Aorta (tissue), 5 donors: ENCODE measurements around the gene CAMK2D. TPM values are rescaled to one million over a fixed set of nuclear protein-coding genes. Genes with fewer than 3 reads are reported as not detected.

Source experiments
- ATAC-seq: fragments of 200-7000 bp; cut with Tn5 transposase; one replicate; pipeline ENCODE4 v1.9.1; 2022; ENCODE audit warnings: moderate library complexity; ENCODE audit not compliant: low FRiP score
- DNase-seq, 2 donors: peaks; one replicate each; pipeline ENCODE4 v3.0.0-alpha.2; 2020
- H3K27ac ChIP-seq, 2 donors: one replicate each; pipeline ENCODE4 v1.5.1; 2013; ENCODE audit warnings: low read length in 2 of 2, mild to moderate bottlenecking in 2 of 2, moderate library complexity in 2 of 2, control low read depth in 1 of 2, inconsistent platforms in 1 of 2, low read depth in 1 of 2
- H3K27me3 ChIP-seq, 2 donors: one replicate each; pipeline ENCODE4 v1.6.1; 2013; ENCODE audit warnings: control low read depth in 1 of 2, low read length in 1 of 2, mild to moderate bottlenecking in 1 of 2, moderate library complexity in 1 of 2; ENCODE audit not compliant: insufficient read depth in 2 of 2, control insufficient read depth in 1 of 2
- H3K36me3 ChIP-seq, 2 donors: one replicate each; pipeline ENCODE4 v1.6.1; 2013; ENCODE audit warnings: control low read depth in 1 of 2, low read length in 1 of 2, mild to moderate bottlenecking in 1 of 2; ENCODE audit not compliant: insufficient read depth in 2 of 2, control insufficient read depth in 1 of 2
- H3K4me1 ChIP-seq, 2 donors: one replicate each; pipeline ENCODE4 v1.6.1; 2013; ENCODE audit warnings: low read length in 2 of 2, control low read depth in 1 of 2, mild to moderate bottlenecking in 1 of 2, moderate library complexity in 1 of 2; ENCODE audit not compliant: insufficient read depth in 2 of 2, control insufficient read depth in 1 of 2
- H3K4me3 ChIP-seq, 2 donors: one replicate each; pipeline ENCODE4 v1.5.1; 2013; ENCODE audit warnings: low read length in 2 of 2, control low read depth in 1 of 2, mild to moderate bottlenecking in 1 of 2
- H3K9me3 ChIP-seq: one replicate; pipeline ENCODE4 v1.6.1; 2013; ENCODE audit warnings: mild to moderate bottlenecking, low read length; ENCODE audit not compliant: control insufficient read depth
- WGBS, 2 donors: extraction: QIAGEN DNeasy Blood & Tissue Kit; methylation state at CpG; one replicate each; pipeline ENCODE4 v1.1.7; 2013; 5-methylcytosine and 5-hydroxymethylcytosine counted together
- intact Hi-C, 2 donors: fragments of 100-400 bp; cut with DNase I; formaldehyde crosslinking; loops; one replicate each; pipeline versions ENCODE4 v1.14.2 to v1.15.0; 2022
- polyA plus RNA-seq, 2 donors: library from polyadenylated mRNA; stranded (reverse); fragments of 200-250 nt; gene quantifications; one replicate each; pipeline ENCODE4 v1.2.3, GENCODE V29; 2013
- total RNA-seq, 2 donors: library from RNA; stranded (reverse); fragmentation: NEBNext Ultra II Directional; extraction: Animal tissue kit (Norgen Biotek cat#: 25700); gene quantifications; one replicate each; pipeline ENCODE4 v1.2.1, GENCODE V29; 2021
- donor health status: healthy with polysubstance abuse.
- donor health status: Bipolar disorder and iron deficiency.
- donor health status: DM: no; HTN: no; CAD: no.
- donor health status: DM: no; HTN: no; CAD: no.
- donor health status: DM: yes; HTN: yes; CAD: no.

The CAMK2D gene
- total and polyA plus RNA-seq, 4 donors, result 18.7 to 71.8 (median 37.7) TPM

DNA sequence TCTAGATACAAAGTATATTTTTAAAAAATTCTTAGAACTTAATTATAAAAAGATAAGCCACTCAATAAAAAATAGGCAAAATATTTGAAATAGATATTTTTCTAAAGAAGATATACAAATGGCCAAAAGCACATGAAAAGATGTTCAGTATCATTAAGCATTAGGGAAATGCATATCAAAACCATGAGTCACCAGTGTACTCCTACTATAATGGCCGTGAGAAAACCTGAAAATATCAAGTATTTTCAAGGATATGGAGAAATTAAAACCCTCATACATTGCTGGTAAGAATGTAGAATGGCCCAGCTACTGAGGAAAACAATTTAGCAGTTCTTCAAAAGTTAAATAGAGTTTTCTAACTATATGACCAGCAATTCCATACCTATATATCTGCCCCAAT, 337.9 kb downstream of the CAMK2D start:
- Histone ChIP-seq H3K4me1 (no peaks in the 10 kb centered on the region), H3K4me3 (no peak overlapping the region)
- 77 to 80% methylated on average over 1 of the region's 1 CpG for WGBS, 2 donors

DNA sequence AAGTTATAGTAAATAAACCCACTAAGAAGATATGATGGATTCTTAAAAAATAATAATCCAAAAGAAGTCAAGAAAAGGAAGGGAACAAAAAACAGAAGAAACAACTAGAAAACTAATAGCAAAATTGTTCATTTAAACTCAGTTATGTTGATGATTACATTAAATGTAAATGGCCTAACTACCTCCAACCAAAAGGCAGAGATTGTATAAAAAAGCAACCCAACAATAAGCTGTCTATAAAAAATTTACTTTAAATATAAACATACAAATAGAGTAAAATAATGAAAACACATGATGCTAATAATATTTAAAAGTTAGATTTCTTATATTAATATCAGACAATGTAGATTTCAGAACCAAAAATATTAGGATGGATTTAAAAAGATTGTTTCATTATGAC, 340.6 kb downstream of the CAMK2D start:
- no peak overlapping the region for H3K4me3 ChIP-seq
- H3K9me3 ChIP-seq, result no peaks in the 10 kb centered on the region
- ATAC-seq, result no peak
- DNase-seq, result no peak
- H3K27ac ChIP-seq, result no peak overlapping the region
- intact Hi-C loops, result no loop called here
- H3K36me3 ChIP-seq, result no peaks in the 10 kb centered on the region
- H3K27me3 ChIP-seq, result no peaks in the 10 kb centered on the region
- H3K4me1 ChIP-seq, result no peaks in the 10 kb centered on the region

More for the DNA sequence above, 337.9 kb downstream of the CAMK2D start:
- Histone ChIP-seq H3K36me3 (no peaks in the 10 kb centered on the region), H3K27ac (no peak overlapping the region), H3K27me3 (no peaks in the 10 kb centered on the region), H3K9me3 (no peaks in the 10 kb centered on the region)
- intact Hi-C loops, result no loop called here
- DNase-seq (no peak), ATAC-seq (no peak)

DNA sequence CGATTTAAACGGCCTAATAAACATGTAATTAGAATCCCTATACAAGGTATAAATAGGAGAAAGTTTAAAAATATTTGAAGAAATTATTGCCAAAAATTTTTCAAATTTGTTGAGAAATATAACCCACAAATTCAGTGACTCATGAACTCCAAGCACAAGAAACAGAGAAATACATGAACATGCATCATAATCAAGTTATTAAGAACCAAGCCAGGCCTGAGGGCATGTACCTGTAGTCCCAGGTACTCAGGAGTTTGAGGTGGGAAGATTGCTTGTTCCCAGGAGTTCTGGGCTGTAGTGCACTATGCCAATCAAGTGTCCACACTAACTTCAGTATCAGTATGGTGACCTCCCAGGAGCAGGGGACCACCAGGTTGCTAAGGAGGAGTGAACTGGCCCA, 341.9 kb downstream of the CAMK2D start:
- intact Hi-C loops, result no loop called here
- no peaks in the 10 kb centered on the region for H3K9me3 ChIP-seq
- H3K27me3 ChIP-seq, result no peaks in the 10 kb centered on the region
- no peak overlapping the region for H3K4me3 ChIP-seq
- no peak for ATAC-seq
- no peaks in the 10 kb centered on the region for H3K4me1 ChIP-seq
- no peak for DNase-seq
- H3K36me3 ChIP-seq, result no peaks in the 10 kb centered on the region
- 95 to 98% methylated on average over 2 of the region's 2 CpGs for WGBS, 2 donors
- H3K27ac ChIP-seq, result no peak overlapping the region

DNA sequence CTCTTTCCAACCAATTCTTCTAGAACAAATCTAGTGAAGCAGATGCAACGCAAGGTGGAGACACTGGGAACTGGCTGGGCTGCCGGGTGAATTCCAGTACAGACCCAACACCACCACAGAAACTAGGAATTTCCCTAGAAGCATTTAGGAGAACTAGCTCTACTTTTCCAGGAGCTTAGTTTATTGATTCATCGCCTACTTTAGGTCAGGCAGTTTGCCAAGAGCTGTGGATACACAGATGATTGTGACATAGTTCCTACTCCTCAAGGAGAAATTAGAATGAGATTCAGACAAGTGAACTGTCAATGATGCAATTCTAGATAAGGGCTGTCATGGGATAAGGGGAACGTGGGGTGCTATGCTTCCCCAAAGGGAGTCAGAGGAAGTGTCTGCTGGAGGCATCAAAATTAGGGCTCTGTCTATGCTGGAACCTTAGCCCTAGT, 350.0 kb downstream of the CAMK2D start:
- DNase-seq, result peak in 1 of 2 donors; percentile 46
- Histone ChIP-seq H3K36me3 (no peaks in the 10 kb centered on the region), H3K4me3 (no peak overlapping the region), H3K27ac (no peak overlapping the region), H3K9me3 (no peaks in the 10 kb centered on the region), H3K4me1 (peaks cover 0 to 2% of the 10 kb centered on the region in 2 donors), H3K27me3 (no peaks in the 10 kb centered on the region)
- intact Hi-C loops, result no loop called here
- WGBS, 2 donors, result 73 to 75% methylated on average over 4 of the region's 4 CpGs
- ATAC-seq, result peak; percentile 62

DNA sequence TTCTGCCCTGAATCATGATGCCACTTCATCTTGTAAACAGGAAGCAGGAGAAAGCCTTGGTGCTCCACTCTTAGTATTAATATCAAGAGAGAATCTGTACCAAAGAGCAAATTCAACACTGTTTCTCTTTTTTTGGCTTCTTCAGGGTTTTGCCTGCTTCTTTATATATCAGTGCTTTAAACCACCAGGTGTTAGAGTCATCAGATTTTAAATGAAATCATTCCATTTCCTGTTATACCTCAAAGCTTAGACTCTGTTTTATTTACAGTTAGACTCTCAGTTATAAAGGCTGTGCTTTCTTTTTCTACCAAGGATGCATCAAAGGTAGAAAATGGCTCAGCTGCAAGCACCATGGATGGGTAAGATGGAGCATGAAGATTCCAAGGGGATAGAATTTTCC, 350.9 kb downstream of the CAMK2D start:
- H3K4me1 ChIP-seq, result peaks cover 0 to 2% of the 10 kb centered on the region in 2 donors
- intact Hi-C loops, result no loop called here
- no peak for DNase-seq
- no peaks in the 10 kb centered on the region for H3K36me3 ChIP-seq
- no peaks in the 10 kb centered on the region for H3K27me3 ChIP-seq
- H3K27ac ChIP-seq, result no peak overlapping the region
- H3K4me3 ChIP-seq, result no peak overlapping the region
- H3K9me3 ChIP-seq, result no peaks in the 10 kb centered on the region
- ATAC-seq, result no peak

DNA sequence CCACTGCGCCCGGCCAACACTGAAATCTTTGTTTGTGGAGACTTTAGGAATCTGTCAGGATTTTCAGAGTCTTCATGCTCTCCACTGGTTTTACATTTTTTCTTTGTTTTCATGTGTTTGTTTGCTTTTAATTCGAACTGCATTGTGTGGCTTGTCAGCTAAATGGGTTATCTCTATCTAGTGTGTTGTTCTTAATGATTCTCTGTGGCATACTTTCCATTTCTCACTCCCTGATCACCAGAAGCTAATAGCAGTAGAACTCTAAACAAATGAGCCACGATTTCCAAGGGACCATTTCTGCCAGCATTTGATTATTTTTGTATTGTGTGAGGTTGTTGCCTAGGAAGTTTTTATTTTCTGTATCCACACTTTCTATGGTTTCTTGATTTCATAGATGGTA, 352.4 kb downstream of the CAMK2D start:
- H3K4me3 ChIP-seq, result no peak overlapping the region
- H3K9me3 ChIP-seq, result no peaks in the 10 kb centered on the region
- no peak for DNase-seq
- ATAC-seq, result no peak
- H3K36me3 ChIP-seq, result no peaks in the 10 kb centered on the region
- no peak overlapping the region for H3K27ac ChIP-seq
- intact Hi-C loops, result no loop called here
- 38 to 56% methylated on average over 4 of the region's 4 CpGs for WGBS, 2 donors
- H3K27me3 ChIP-seq, result no peaks in the 10 kb centered on the region
- H3K4me1 ChIP-seq, result peaks cover 0 to 4% of the 10 kb centered on the region in 2 donors

DNA sequence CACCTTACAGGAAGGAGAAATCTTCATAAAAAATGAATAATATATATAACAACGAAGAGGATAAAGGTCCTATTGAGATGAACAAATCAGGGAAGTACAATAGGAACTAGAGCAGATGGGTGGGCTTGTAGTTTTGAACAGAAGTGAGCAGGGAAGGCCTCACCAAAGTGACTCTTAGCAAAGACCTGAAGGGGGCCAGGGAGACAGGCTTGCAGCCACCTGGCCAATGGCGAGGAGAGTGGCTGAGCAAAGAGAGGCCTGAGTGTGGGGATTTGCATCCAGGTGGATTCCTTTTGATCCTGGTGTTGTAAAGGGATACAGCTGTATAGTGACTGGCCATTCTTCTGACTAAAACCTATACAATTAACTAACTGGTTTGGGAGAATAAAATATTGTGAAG, 354.1 kb downstream of the CAMK2D start:
- Histone ChIP-seq H3K36me3 (no peaks in the 10 kb centered on the region), H3K27ac (no peak overlapping the region), H3K27me3 (no peaks in the 10 kb centered on the region), H3K9me3 (no peaks in the 10 kb centered on the region), H3K4me1 (peaks cover 0 to 4% of the 10 kb centered on the region in 2 donors), H3K4me3 (no peak overlapping the region)
- 87 to 93% methylated on average over 2 of the region's 2 CpGs for WGBS, 2 donors
- DNase-seq (no peak), ATAC-seq (no peak)
- intact Hi-C loops, result no loop called here

DNA sequence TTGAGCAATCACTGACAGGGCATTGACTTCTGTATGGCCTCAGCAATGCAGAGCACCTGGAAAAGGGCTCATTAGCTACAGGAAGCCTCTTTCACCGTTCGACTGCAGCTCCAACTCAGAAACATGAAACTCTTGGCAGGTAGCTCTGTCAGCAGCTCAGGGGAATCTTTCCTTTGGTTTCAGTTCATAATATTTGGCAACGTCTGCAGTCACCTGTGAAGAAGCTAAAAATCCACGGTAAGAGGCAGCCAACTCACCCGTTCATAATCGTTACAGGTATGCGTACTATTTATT, 354.9 kb downstream of the CAMK2D start:
- DNase-seq (no peak), ATAC-seq (no peak)
- Histone ChIP-seq H3K4me3 (no peak overlapping the region), H3K27me3 (no peaks in the 10 kb centered on the region), H3K27ac (no peak overlapping the region), H3K9me3 (no peaks in the 10 kb centered on the region), H3K4me1 (peaks cover 0 to 4% of the 10 kb centered on the region in 2 donors), H3K36me3 (no peaks in the 10 kb centered on the region)
- 91 to 92% methylated on average over 7 of the region's 7 CpGs for WGBS, 2 donors
- intact Hi-C loops, result no loop called here

DNA sequence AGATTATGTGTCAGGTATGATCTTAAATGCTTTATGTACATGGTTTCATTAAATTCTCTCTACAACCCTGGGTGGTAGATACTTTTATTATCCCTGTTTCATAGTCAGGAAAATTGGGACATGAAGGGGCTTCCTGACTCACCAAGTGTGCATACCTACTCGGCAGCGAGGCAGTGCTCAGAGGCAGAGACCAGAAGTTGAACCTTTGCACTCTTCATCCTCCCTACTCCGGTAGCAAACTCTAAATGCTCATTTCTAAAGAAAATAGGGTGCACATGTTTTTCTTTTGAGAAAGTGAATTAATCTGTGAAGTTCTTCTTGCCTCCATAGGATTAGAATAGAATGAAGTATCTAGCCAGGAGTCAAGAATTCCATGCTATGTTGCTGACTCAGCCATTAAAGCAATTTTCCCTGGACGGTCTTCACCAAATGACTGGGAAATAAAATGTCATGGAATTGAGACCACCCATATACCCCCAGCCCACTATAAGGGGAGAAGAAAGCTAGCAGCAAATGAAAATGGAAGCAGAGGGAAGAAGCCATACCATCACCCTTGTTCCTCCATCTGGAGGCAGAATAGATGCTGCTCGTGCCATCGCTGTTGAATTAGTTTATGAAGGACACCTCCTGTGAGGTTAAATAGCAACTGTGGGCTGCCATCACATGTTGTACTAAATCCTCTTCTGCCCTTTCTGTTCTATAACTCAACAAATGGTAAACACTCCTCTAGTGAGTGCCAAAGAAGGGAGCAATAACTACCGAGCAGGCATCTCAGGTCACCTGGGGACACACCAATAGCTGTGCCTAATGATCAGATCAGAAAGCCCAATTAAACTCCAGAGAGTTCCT, 355.4 kb downstream of the CAMK2D start:
- no peak for ATAC-seq
- Histone ChIP-seq H3K27ac (no peak overlapping the region), H3K4me1 (peaks cover 0 to 4% of the 10 kb centered on the region in 2 donors), H3K4me3 (no peak overlapping the region), H3K9me3 (no peaks in the 10 kb centered on the region), H3K36me3 (no peaks in the 10 kb centered on the region), H3K27me3 (no peaks in the 10 kb centered on the region)
- intact Hi-C loops, result no loop called here
- WGBS, 2 donors, result 94 to 95% methylated on average over 7 of the region's 7 CpGs
- DNase-seq, result no peak
